Osteocyte (in vitro differentiated cells): ENCODE measurements around the gene CALML3. TPM values are rescaled to one million over a fixed set of nuclear protein-coding genes. Genes with fewer than 3 reads are reported as not detected.

Source experiments
- DNase-seq: peaks from one replicate; pipeline ENCODE4 v3.0.0; 2021; ENCODE audit warnings: mixed read lengths; ENCODE audit not compliant: unreplicated experiment; ENCODE audit errors: extremely low spot score
- H3K27ac Mint-ChIP-seq: one replicate; pipeline ENCODE4 v1.8.0; 2021; ENCODE audit warnings: mild to moderate bottlenecking, mixed read lengths; ENCODE audit not compliant: unreplicated experiment
- H3K27me3 Mint-ChIP-seq: one replicate; pipeline ENCODE4 v1.8.0; 2021; ENCODE audit warnings: mixed read lengths; ENCODE audit not compliant: unreplicated experiment
- H3K36me3 Mint-ChIP-seq: one replicate; pipeline ENCODE4 v1.8.0; 2021; ENCODE audit warnings: mixed read lengths; ENCODE audit not compliant: unreplicated experiment
- H3K4me1 Mint-ChIP-seq: one replicate; pipeline ENCODE4 v1.8.0; 2021; ENCODE audit warnings: mixed read lengths; ENCODE audit not compliant: unreplicated experiment
- H3K4me3 Mint-ChIP-seq: one replicate; pipeline ENCODE4 v1.8.0; 2021; ENCODE audit warnings: mild to moderate bottlenecking, moderate library complexity, mixed read lengths; ENCODE audit not compliant: unreplicated experiment
- H3K9me3 Mint-ChIP-seq: one replicate; pipeline ENCODE4 v1.8.0; 2021; ENCODE audit warnings: mixed read lengths; ENCODE audit not compliant: unreplicated experiment
- CTCF ChIP-seq: fragments of 200-600 bp; sonication (generic); IDR thresholded peaks from 2 replicates; pipeline ENCODE4 v1.5.0; 2021; ENCODE audit warnings: antibody characterized with exemption, mild to moderate bottlenecking, moderate library complexity
- total RNA-seq: library from RNA; stranded (reverse); gene quantifications from 2 replicates; pipeline ENCODE4 v1.2.1, GENCODE V29; 2021

CALML3 gene
- total RNA-seq, 1 donor from 2014 or later: not detected

GRCh38 chr10:5546891-5547680 lies 22.3 kb downstream of the CALML3 start:
- DNase-seq: no peak

GRCh38 chr10:5547681-5547930 lies 22.8 kb downstream of the CALML3 start:
- Mint-ChIP-seq H3K4me1 (peaks cover 10% of the 10 kb centered on the region), H3K27ac (no peak overlapping the region), H3K9me3 (peaks cover 4% of the 10 kb centered on the region), H3K36me3 (no peaks in the 10 kb centered on the region), H3K27me3 (no peaks in the 10 kb centered on the region), H3K4me3 (no peak overlapping the region)
- no peak for DNase-seq
- no peak for TF ChIP-seq CTCF

More at GRCh38 chr10:5546891-5547680, 22.3 kb downstream of the CALML3 start:
- Mint-ChIP-seq H3K9me3 (peaks cover 7% of the 10 kb centered on the region), H3K27me3 (no peaks in the 10 kb centered on the region), H3K27ac (no peak overlapping the region), H3K36me3 (no peaks in the 10 kb centered on the region), H3K4me1 (peaks cover 10% of the 10 kb centered on the region), H3K4me3 (no peak overlapping the region)
- TF ChIP-seq CTCF: no peak

GRCh38 chr10:5547931-5548660 lies 23.3 kb downstream of the CALML3 start:
- peaks cover 10% of the 10 kb centered on the region for H3K4me1 Mint-ChIP-seq
- H3K4me3 Mint-ChIP-seq: no peak overlapping the region
- H3K9me3 Mint-ChIP-seq: peaks cover 4% of the 10 kb centered on the region
- no peak for TF ChIP-seq CTCF
- no peak overlapping the region for H3K27ac Mint-ChIP-seq
- H3K36me3 Mint-ChIP-seq: no peaks in the 10 kb centered on the region
- DNase-seq: no peak
- H3K27me3 Mint-ChIP-seq: no peaks in the 10 kb centered on the region

GRCh38 chr10:5549462-5550249 lies 24.9 kb downstream of the CALML3 start:
- H3K27me3 Mint-ChIP-seq: no peaks in the 10 kb centered on the region
- H3K9me3 Mint-ChIP-seq: no peaks in the 10 kb centered on the region
- H3K4me3 Mint-ChIP-seq: no peak overlapping the region
- no peak overlapping the region for H3K27ac Mint-ChIP-seq
- no peak for TF ChIP-seq CTCF
- H3K36me3 Mint-ChIP-seq: no peaks in the 10 kb centered on the region
- DNase-seq: no peak
- peaks cover 13% of the 10 kb centered on the region for H3K4me1 Mint-ChIP-seq

GRCh38 chr10:5550250-5550545 lies 25.4 kb downstream of the CALML3 start:
- Mint-ChIP-seq H3K4me1 (peaks cover 8% of the 10 kb centered on the region), H3K9me3 (no peaks in the 10 kb centered on the region), H3K4me3 (no peak overlapping the region), H3K36me3 (no peaks in the 10 kb centered on the region), H3K27me3 (no peaks in the 10 kb centered on the region), H3K27ac (no peak overlapping the region)
- TF ChIP-seq CTCF: no peak
- no peak for DNase-seq
